GM23338 (cell line): ENCODE measurements around the gene CTDSPL. TPM values are rescaled to one million over a fixed set of nuclear protein-coding genes. Genes with fewer than 3 reads are reported as not detected.

ENCODE experiments used
- ATAC-seq: fragments of 200-7000 bp; cut with Tn5 transposase; 3 replicates; pipeline ENCODE4 v1.9.1; 2020
- DNase-seq: peaks from one replicate; pipeline ENCODE4 v3.0.0-alpha.2; 2015; ENCODE audit warnings: low spot score
- H2AFZ ChIP-seq: fragments of 200-600 bp; sonication (generic); 2 replicates; pipeline ENCODE4 v1.8.0; 2016; ENCODE audit warnings: antibody characterized with exemption, mild to moderate bottlenecking, moderate library complexity
- H3F3A ChIP-seq: fragments of 200-600 bp; sonication (generic); replicated peaks from 2 replicates; pipeline ENCODE4 v1.8.0; 2017; ENCODE audit warnings: antibody characterized with exemption, mixed run types, low read depth
- H3K27ac ChIP-seq: fragments of 200-600 bp; sonication (generic); 2 replicates; pipeline ENCODE4 v1.6.1; 2016; ENCODE audit warnings: low read depth
- H3K27me3 ChIP-seq: fragments of 200-600 bp; sonication (generic); 2 replicates; pipeline ENCODE4 v1.8.0; 2016; ENCODE audit warnings: mild to moderate bottlenecking, mixed run types, moderate library complexity; ENCODE audit not compliant: insufficient read depth
- H3K36me3 ChIP-seq: fragments of 200-600 bp; sonication (generic); 2 replicates; pipeline ENCODE4 v1.8.0; 2016; ENCODE audit warnings: mild to moderate bottlenecking; ENCODE audit not compliant: insufficient read depth
- H3K4me1 ChIP-seq: fragments of 200-600 bp; sonication (generic); 2 replicates; pipeline ENCODE4 v1.8.0; 2016; ENCODE audit warnings: mild to moderate bottlenecking, moderate library complexity; ENCODE audit not compliant: insufficient read depth
- H3K4me2 ChIP-seq: fragments of 200-600 bp; sonication (generic); 2 replicates; pipeline ENCODE4 v1.7.1; 2017; ENCODE audit warnings: mixed run types
- H3K4me3 ChIP-seq: fragments of 200-600 bp; sonication (generic); 2 replicates; pipeline ENCODE4 v1.6.1; 2016; ENCODE audit warnings: mixed run types
- H3K79me2 ChIP-seq: fragments of 200-600 bp; sonication (generic); replicated peaks from 2 replicates; pipeline ENCODE4 v1.8.0; 2017; ENCODE audit warnings: mild to moderate bottlenecking; ENCODE audit not compliant: insufficient read depth
- H3K9me2 ChIP-seq: fragments of 200-600 bp; sonication (generic); 2 replicates; pipeline ENCODE4 v1.8.0; 2017; ENCODE audit not compliant: insufficient read depth
- H4K20me1 ChIP-seq: fragments of 200-600 bp; sonication (generic); replicated peaks from 2 replicates; pipeline ENCODE4 v1.8.0; 2017; ENCODE audit warnings: mild to moderate bottlenecking; ENCODE audit not compliant: insufficient read depth
- H3K27ac Mint-ChIP-seq: 2 replicates; pipeline ENCODE4 v1.8.0; 2020; ENCODE audit warnings: inconsistent platforms, mild to moderate bottlenecking, moderate library complexity, mixed read lengths
- H3K27me3 Mint-ChIP-seq: 3 replicates; pipeline ENCODE4 v1.8.0; 2022; ENCODE audit warnings: low read depth, mild to moderate bottlenecking, moderate library complexity, mixed read lengths, inconsistent platforms; ENCODE audit not compliant: insufficient read depth, poor library complexity
- H3K36me3 Mint-ChIP-seq: 3 replicates; pipeline ENCODE4 v1.8.0; 2021; ENCODE audit warnings: low read depth, mild to moderate bottlenecking, inconsistent platforms, moderate library complexity, mixed read lengths
- H3K4me1 Mint-ChIP-seq: 3 replicates; pipeline ENCODE4 v1.8.0; 2020; ENCODE audit warnings: mild to moderate bottlenecking, inconsistent platforms, mixed read lengths
- H3K4me3 Mint-ChIP-seq: 3 replicates; pipeline ENCODE4 v1.8.0; 2021; ENCODE audit warnings: moderate library complexity, mild to moderate bottlenecking, inconsistent platforms, mixed read lengths
- H3K9me3 Mint-ChIP-seq: 3 replicates; pipeline ENCODE4 v1.8.0; 2020; ENCODE audit warnings: moderate library complexity, mild to moderate bottlenecking, inconsistent platforms, mixed read lengths
- CREB1 ChIP-seq: fragments of 250-450 bp; sonication (Bioruptor Pico); IDR thresholded peaks from 2 replicates; pipeline ENCODE4 v1.5.0; 2020; ENCODE audit warnings: low read depth, mild to moderate bottlenecking, moderate library complexity
- EZH2 ChIP-seq: fragments of 200-600 bp; sonication (generic); IDR thresholded peaks from one replicate; pipeline ENCODE4 v1.8.0; 2017; ENCODE audit warnings: antibody characterized with exemption, mild to moderate bottlenecking, low read depth; ENCODE audit not compliant: unreplicated experiment
- EZH2phosphoT487 ChIP-seq: fragments of 200-600 bp; sonication (generic); IDR thresholded peaks from one replicate; pipeline ENCODE4 v1.8.1; 2018; ENCODE audit warnings: antibody characterized with exemption; ENCODE audit not compliant: unreplicated experiment
- JUNB ChIP-seq: IDR thresholded peaks from one replicate; pipeline ENCODE4 v1.6.1; 2016; ENCODE audit warnings: antibody characterized with exemption; ENCODE audit not compliant: unreplicated experiment
- NANOG ChIP-seq: IDR thresholded peaks from 2 replicates; pipeline ENCODE4 v1.6.1; 2016; ENCODE audit warnings: antibody characterized with exemption, borderline replicate concordance
- POLR2AphosphoS5 ChIP-seq: IDR thresholded peaks from 2 replicates; pipeline ENCODE4 v1.6.1; 2016; ENCODE audit warnings: antibody characterized with exemption, low read depth
- STAT1 ChIP-seq: IDR thresholded peaks from one replicate; pipeline ENCODE4 v1.6.1; 2016; ENCODE audit warnings: antibody characterized with exemption; ENCODE audit not compliant: unreplicated experiment
- ZNF114 ChIP-seq: fragments of 250-450 bp; sonication (Bioruptor Pico); IDR thresholded peaks from 2 replicates; pipeline ENCODE4 v1.5.0; 2020; ENCODE audit warnings: mild to moderate bottlenecking, moderate library complexity
- ZNF331 ChIP-seq: fragments of 250-450 bp; sonication (Bioruptor Pico); IDR thresholded peaks from 2 replicates; pipeline ENCODE4 v1.5.0; 2020; ENCODE audit warnings: low read depth, mild to moderate bottlenecking, moderate library complexity
- polyA plus RNA-seq: library from polyadenylated mRNA; unstranded; fragments of >200 nt; fragmentation: Nextera tagmentation; extraction: Ambion mirVana; gene quantifications from 2 replicates; pipeline ENCODE4 v1.2.1, GENCODE V29; 2016
- total RNA-seq: library from RNA; depleted of rRNA; stranded (reverse); fragments of >200 nt; shearing (Covaris generic); gene quantifications from 2 replicates; pipeline ENCODE4 v1.2.3, GENCODE V29; 2014
- TF ChIP-seq, protein P1 (sequence below): fragments of 250-450 bp; sonication (Bioruptor Pico); IDR thresholded peaks from 2 replicates; pipeline ENCODE4 v1.5.0; 2020; ENCODE audit warnings: mild to moderate bottlenecking, moderate library complexity
- TF ChIP-seq, protein P2 (sequence below): IDR thresholded peaks from one replicate; pipeline ENCODE4 v1.6.1; 2018; ENCODE audit warnings: antibody characterized with exemption; ENCODE audit not compliant: unreplicated experiment
- TF ChIP-seq, protein P3 (sequence below), 2 experiments: fragments of 200-600 bp in 1 of 2; sonication (generic) in 1 of 2; conservative IDR thresholded peaks; 2 replicates each; pipeline versions ENCODE4 v1.5.1 to v1.6.1; 2016 to 2017; ENCODE audit warnings: antibody characterized with exemption in 2 of 2, low read depth in 2 of 2, mild to moderate bottlenecking in 2 of 2, moderate library complexity in 1 of 2
- TF ChIP-seq, protein P4 (sequence below): IDR thresholded peaks from 2 replicates; pipeline ENCODE4 v1.6.1; 2016; ENCODE audit warnings: antibody characterized with exemption

The CTDSPL gene
- total and polyA plus RNA-seq, 2 experiments from 2014 or later: 23.2 to 42.0 TPM

DNA sequence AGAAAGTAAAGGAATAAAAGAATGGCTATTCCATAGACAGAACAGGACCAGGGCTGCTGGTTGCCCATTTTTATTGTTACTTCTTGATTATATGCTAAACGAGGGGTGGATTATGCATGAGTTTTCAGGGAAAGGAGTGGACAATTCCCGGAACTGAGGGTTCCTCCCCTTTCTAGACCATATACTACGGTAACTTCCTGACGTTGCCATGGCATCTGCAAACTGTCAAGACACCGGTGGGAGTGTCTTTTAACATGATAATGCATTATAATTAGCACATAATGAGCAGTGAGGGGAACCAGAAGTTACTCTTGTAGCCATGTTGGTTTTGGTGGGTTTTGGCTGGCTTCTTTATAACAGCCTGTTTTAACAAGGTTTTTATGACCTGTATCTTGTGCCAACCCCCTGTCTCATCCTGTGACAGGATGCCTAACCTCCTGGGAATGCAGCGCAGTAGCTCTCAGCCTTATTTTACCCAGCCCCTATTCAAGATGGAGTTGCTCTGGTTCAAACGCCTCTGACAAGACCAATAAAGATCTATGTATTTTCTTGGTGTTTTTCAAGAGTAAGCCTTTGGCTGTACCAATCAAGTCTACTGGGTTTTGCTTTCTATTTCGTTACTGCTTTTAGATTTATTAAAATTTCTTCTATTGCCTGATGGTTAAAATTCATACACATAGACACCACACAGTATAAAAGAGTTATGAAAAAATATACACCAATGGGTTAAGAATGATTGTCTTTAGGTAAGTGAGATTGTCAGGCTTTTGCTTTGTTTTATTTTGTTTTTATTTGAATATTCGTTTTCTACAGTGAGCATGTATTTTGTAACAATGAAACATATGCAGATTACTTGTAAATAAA is 37.4 kb upstream of the CTDSPL start:
- H2AFZ ChIP-seq: no peak overlapping the region
- no peak overlapping the region for H3K27ac Mint-ChIP-seq
- no peaks in the 10 kb centered on the region for H3K9me3 Mint-ChIP-seq
- ATAC-seq: no peak
- H4K20me1 ChIP-seq: no peaks in the 10 kb centered on the region
- H3K4me2 ChIP-seq: 0 out of 2 replicates have a peak overlapping the region, but pooled peaks have one; percentile 5
- TF ChIP-seq POLR2AphosphoS5: no peak
- no peak for TF ChIP-seq STAT1
- TF ChIP-seq NANOG: no peak
- TF ChIP-seq EZH2: no peak
- TF ChIP-seq, protein P1, sequence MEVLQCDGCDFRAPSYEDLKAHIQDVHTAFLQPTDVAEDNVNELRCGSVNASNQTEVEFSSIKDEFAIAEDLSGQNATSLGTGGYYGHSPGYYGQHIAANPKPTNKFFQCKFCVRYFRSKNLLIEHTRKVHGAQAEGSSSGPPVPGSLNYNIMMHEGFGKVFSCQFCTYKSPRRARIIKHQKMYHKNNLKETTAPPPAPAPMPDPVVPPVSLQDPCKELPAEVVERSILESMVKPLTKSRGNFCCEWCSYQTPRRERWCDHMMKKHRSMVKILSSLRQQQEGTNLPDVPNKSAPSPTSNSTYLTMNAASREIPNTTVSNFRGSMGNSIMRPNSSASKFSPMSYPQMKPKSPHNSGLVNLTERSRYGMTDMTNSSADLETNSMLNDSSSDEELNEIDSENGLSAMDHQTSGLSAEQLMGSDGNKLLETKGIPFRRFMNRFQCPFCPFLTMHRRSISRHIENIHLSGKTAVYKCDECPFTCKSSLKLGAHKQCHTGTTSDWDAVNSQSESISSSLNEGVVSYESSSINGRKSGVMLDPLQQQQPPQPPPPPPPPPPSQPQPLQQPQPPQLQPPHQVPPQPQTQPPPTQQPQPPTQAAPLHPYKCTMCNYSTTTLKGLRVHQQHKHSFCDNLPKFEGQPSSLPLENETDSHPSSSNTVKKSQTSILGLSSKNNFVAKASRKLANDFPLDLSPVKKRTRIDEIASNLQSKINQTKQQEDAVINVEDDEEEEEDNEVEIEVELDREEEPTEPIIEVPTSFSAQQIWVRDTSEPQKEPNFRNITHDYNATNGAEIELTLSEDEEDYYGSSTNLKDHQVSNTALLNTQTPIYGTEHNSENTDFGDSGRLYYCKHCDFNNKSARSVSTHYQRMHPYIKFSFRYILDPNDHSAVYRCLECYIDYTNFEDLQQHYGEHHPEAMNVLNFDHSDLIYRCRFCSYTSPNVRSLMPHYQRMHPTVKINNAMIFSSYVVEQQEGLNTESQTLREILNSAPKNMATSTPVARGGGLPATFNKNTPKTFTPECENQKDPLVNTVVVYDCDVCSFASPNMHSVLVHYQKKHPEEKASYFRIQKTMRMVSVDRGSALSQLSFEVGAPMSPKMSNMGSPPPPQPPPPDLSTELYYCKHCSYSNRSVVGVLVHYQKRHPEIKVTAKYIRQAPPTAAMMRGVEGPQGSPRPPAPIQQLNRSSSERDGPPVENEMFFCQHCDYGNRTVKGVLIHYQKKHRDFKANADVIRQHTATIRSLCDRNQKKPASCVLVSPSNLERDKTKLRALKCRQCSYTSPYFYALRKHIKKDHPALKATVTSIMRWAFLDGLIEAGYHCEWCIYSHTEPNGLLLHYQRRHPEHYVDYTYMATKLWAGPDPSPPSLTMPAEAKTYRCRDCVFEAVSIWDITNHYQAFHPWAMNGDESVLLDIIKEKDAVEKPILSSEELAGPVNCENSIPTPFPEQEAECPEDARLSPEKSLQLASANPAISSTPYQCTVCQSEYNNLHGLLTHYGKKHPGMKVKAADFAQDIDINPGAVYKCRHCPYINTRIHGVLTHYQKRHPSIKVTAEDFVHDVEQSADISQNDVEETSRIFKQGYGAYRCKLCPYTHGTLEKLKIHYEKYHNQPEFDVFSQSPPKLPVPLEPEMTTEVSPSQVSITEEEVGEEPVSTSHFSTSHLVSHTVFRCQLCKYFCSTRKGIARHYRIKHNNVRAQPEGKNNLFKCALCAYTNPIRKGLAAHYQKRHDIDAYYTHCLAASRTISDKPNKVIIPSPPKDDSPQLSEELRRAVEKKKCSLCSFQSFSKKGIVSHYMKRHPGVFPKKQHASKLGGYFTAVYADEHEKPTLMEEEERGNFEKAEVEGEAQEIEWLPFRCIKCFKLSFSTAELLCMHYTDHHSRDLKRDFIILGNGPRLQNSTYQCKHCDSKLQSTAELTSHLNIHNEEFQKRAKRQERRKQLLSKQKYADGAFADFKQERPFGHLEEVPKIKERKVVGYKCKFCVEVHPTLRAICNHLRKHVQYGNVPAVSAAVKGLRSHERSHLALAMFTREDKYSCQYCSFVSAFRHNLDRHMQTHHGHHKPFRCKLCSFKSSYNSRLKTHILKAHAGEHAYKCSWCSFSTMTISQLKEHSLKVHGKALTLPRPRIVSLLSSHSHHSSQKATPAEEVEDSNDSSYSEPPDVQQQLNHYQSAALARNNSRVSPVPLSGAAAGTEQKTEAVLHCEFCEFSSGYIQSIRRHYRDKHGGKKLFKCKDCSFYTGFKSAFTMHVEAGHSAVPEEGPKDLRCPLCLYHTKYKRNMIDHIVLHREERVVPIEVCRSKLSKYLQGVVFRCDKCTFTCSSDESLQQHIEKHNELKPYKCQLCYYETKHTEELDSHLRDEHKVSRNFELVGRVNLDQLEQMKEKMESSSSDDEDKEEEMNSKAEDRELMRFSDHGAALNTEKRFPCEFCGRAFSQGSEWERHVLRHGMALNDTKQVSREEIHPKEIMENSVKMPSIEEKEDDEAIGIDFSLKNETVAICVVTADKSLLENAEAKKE: no peak
- TF ChIP-seq, protein P2, sequence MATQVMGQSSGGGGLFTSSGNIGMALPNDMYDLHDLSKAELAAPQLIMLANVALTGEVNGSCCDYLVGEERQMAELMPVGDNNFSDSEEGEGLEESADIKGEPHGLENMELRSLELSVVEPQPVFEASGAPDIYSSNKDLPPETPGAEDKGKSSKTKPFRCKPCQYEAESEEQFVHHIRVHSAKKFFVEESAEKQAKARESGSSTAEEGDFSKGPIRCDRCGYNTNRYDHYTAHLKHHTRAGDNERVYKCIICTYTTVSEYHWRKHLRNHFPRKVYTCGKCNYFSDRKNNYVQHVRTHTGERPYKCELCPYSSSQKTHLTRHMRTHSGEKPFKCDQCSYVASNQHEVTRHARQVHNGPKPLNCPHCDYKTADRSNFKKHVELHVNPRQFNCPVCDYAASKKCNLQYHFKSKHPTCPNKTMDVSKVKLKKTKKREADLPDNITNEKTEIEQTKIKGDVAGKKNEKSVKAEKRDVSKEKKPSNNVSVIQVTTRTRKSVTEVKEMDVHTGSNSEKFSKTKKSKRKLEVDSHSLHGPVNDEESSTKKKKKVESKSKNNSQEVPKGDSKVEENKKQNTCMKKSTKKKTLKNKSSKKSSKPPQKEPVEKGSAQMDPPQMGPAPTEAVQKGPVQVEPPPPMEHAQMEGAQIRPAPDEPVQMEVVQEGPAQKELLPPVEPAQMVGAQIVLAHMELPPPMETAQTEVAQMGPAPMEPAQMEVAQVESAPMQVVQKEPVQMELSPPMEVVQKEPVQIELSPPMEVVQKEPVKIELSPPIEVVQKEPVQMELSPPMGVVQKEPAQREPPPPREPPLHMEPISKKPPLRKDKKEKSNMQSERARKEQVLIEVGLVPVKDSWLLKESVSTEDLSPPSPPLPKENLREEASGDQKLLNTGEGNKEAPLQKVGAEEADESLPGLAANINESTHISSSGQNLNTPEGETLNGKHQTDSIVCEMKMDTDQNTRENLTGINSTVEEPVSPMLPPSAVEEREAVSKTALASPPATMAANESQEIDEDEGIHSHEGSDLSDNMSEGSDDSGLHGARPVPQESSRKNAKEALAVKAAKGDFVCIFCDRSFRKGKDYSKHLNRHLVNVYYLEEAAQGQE: no peak
- no peak for TF ChIP-seq ZNF114 (CRISPR knock-in tag)
- TF ChIP-seq ZNF331 (CRISPR knock-in tag): no peak
- no peak for TF ChIP-seq JUNB
- TF ChIP-seq, protein P3, sequence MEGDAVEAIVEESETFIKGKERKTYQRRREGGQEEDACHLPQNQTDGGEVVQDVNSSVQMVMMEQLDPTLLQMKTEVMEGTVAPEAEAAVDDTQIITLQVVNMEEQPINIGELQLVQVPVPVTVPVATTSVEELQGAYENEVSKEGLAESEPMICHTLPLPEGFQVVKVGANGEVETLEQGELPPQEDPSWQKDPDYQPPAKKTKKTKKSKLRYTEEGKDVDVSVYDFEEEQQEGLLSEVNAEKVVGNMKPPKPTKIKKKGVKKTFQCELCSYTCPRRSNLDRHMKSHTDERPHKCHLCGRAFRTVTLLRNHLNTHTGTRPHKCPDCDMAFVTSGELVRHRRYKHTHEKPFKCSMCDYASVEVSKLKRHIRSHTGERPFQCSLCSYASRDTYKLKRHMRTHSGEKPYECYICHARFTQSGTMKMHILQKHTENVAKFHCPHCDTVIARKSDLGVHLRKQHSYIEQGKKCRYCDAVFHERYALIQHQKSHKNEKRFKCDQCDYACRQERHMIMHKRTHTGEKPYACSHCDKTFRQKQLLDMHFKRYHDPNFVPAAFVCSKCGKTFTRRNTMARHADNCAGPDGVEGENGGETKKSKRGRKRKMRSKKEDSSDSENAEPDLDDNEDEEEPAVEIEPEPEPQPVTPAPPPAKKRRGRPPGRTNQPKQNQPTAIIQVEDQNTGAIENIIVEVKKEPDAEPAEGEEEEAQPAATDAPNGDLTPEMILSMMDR (conservative IDR thresholded peaks at IDR 0.05; ENCODE audit: low read depth in 2 of 2): no peak
- TF ChIP-seq EZH2phosphoT487: no peak
- TF ChIP-seq CREB1 (CRISPR knock-in tag): no peak
- TF ChIP-seq, protein P4, sequence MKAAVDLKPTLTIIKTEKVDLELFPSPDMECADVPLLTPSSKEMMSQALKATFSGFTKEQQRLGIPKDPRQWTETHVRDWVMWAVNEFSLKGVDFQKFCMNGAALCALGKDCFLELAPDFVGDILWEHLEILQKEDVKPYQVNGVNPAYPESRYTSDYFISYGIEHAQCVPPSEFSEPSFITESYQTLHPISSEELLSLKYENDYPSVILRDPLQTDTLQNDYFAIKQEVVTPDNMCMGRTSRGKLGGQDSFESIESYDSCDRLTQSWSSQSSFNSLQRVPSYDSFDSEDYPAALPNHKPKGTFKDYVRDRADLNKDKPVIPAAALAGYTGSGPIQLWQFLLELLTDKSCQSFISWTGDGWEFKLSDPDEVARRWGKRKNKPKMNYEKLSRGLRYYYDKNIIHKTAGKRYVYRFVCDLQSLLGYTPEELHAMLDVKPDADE: no peak
- no peaks in the 10 kb centered on the region for H3K27me3 ChIP-seq
- H3K4me3 Mint-ChIP-seq: no peak overlapping the region
- no peaks in the 10 kb centered on the region for H3K27me3 Mint-ChIP-seq
- DNase-seq: peak; percentile 44
- peaks cover 23% of the 10 kb centered on the region for H3K4me1 ChIP-seq
- no peaks in the 10 kb centered on the region for H3K36me3 Mint-ChIP-seq
- H3F3A ChIP-seq: no peaks in the 10 kb centered on the region
- H3K36me3 ChIP-seq: no peaks in the 10 kb centered on the region
- no peak overlapping the region for H3K27ac ChIP-seq
- H3K79me2 ChIP-seq: no peaks in the 10 kb centered on the region
- peaks cover 24% of the 10 kb centered on the region; the same call in 2 of the 3 replicates for H3K4me1 Mint-ChIP-seq
- no peak overlapping the region for H3K4me3 ChIP-seq
- H3K9me2 ChIP-seq: no peaks in the 10 kb centered on the region
